Ascending aorta (tissue), 2 donors: ENCODE measurements around the gene HAPSTR1. TPM values are rescaled to one million over a fixed set of nuclear protein-coding genes. Genes with fewer than 3 reads are reported as not detected.

Source experiments
- DNase-seq, 2 donors: peaks; one replicate each; pipeline ENCODE4 v3.0.0-alpha.2; 2019; ENCODE audit warnings: low spot score in 2 of 2
- H3K27ac ChIP-seq, 2 donors: fragments of 200-600 bp; sonication (generic); one replicate each; pipeline ENCODE4 v1.5.1; 2016 to 2017; ENCODE audit warnings: mild to moderate bottlenecking in 1 of 2
- H3K27me3 ChIP-seq: fragments of 200-600 bp; sonication (generic); one replicate; pipeline ENCODE4 v1.5.1; 2017
- H3K36me3 ChIP-seq, 2 donors: fragments of 200-600 bp; sonication (generic); one replicate each; pipeline ENCODE4 v1.5.1; 2016
- H3K4me1 ChIP-seq, 2 donors: fragments of 200-600 bp; sonication (generic); one replicate each; pipeline ENCODE4 v1.5.1; 2016 to 2017; ENCODE audit warnings: mild to moderate bottlenecking in 1 of 2
- H3K4me3 ChIP-seq, 2 donors: fragments of 200-600 bp; sonication (generic); one replicate each; pipeline ENCODE4 v1.5.1; 2016 to 2017; ENCODE audit warnings: mild to moderate bottlenecking in 1 of 2
- H3K9me3 ChIP-seq, 2 donors: fragments of 200-600 bp; sonication (generic); one replicate each; pipeline ENCODE4 v1.5.1; 2016
- intact Hi-C: fragments of 100-400 bp; cut with DNase I; formaldehyde crosslinking; loops from one replicate; pipeline ENCODE4 v1.15.1; 2023
- total RNA-seq: library from RNA; depleted of rRNA; stranded (reverse); fragments of >200 nt; gene quantifications from one replicate; pipeline ENCODE4 v1.1.0, GENCODE V29; 2016
- TF ChIP-seq, protein P1 (sequence below), 3 experiments: fragments of 200-600 bp in 2 of 3; fragments of 450-650 bp in 1 of 3; sonication (generic) in 2 of 3; IDR thresholded peaks; one replicate each; pipeline ENCODE4 v1.5.1; 2016 to 2019; ENCODE audit warnings: antibody characterized with exemption in 3 of 3, mild to moderate bottlenecking in 1 of 3, moderate library complexity in 1 of 3

HAPSTR1 gene
- total RNA-seq, 1 donor from 2014 or later: 22.0 TPM

DNA sequence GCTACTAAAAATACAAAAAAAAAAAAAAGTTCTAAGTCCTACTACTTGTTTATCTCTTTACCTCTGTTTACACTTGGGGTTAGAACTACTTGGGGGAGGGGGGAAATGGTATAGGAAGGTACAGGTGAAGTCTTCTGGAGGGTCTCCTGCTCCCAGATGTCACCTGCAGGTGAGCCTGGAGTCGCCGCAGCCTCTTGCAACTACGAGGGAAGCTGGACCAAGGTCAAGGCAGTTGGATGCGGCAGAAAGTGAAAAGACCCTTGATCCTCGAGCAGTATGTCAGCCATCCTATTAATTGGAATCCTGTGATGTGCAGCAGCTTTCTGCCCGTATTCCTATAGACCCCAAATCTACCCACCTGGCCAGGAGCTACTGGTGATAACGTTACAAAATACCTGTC, 33.0 kb downstream of the HAPSTR1 start:
- Histone ChIP-seq H3K36me3 (peaks cover 6 to 20% of the 10 kb centered on the region in 2 donors), H3K27ac (no peak overlapping the region), H3K4me1 (peaks cover 14 to 30% of the 10 kb centered on the region in 2 donors), H3K9me3 (no peaks in the 10 kb centered on the region), H3K4me3 (no peak overlapping the region), H3K27me3 (no peaks in the 10 kb centered on the region)
- TF ChIP-seq, protein P1, sequence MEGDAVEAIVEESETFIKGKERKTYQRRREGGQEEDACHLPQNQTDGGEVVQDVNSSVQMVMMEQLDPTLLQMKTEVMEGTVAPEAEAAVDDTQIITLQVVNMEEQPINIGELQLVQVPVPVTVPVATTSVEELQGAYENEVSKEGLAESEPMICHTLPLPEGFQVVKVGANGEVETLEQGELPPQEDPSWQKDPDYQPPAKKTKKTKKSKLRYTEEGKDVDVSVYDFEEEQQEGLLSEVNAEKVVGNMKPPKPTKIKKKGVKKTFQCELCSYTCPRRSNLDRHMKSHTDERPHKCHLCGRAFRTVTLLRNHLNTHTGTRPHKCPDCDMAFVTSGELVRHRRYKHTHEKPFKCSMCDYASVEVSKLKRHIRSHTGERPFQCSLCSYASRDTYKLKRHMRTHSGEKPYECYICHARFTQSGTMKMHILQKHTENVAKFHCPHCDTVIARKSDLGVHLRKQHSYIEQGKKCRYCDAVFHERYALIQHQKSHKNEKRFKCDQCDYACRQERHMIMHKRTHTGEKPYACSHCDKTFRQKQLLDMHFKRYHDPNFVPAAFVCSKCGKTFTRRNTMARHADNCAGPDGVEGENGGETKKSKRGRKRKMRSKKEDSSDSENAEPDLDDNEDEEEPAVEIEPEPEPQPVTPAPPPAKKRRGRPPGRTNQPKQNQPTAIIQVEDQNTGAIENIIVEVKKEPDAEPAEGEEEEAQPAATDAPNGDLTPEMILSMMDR (IDR thresholded peaks at IDR 0.05): no peak
- intact Hi-C loops: no loop called here
- peak in 1 of 2 donors; percentile 40 for DNase-seq

GRCh38 chr16:9124908-9125584, 33.6 kb downstream of the HAPSTR1 start:
- no peaks in the 10 kb centered on the region for H3K27me3 ChIP-seq
- intact Hi-C loops: no loop called here
- H3K4me1 ChIP-seq: peaks cover 14 to 25% of the 10 kb centered on the region in 2 donors
- peaks cover 6 to 20% of the 10 kb centered on the region in 2 donors for H3K36me3 ChIP-seq
- TF ChIP-seq, protein P1 (IDR thresholded peaks at IDR 0.05): no peak
- no peak overlapping the region for H3K4me3 ChIP-seq
- H3K27ac ChIP-seq: no peak overlapping the region
- H3K9me3 ChIP-seq: no peaks in the 10 kb centered on the region
- peak in 1 of 2 donors; percentile 57 for DNase-seq

- Histone ChIP-seq H3K9me3 (no peaks in the 10 kb centered on the region), H3K27ac (no peak overlapping the region), H3K36me3 (peaks cover 3 to 20% of the 10 kb centered on the region in 2 donors), H3K4me3 (no peak overlapping the region), H3K4me1 (peaks cover 14 to 25% of the 10 kb centered on the region in 2 donors), H3K27me3 (no peaks in the 10 kb centered on the region)
- DNase-seq: peak in 1 of 2 donors; percentile 33
- TF ChIP-seq, protein P1 (IDR thresholded peaks at IDR 0.05): no peak
- intact Hi-C loops: no loop called here
Measured at GRCh38 chr16:9125658-9126505, 34.4 kb downstream of the HAPSTR1 start.

- intact Hi-C loops: no loop called here
- Histone ChIP-seq H3K27me3 (no peaks in the 10 kb centered on the region), H3K36me3 (peaks cover 3 to 12% of the 10 kb centered on the region in 2 donors), H3K27ac (peak overlapping the region in 1 of 2 donors; percentile 69), H3K4me3 (no peak overlapping the region), H3K9me3 (no peaks in the 10 kb centered on the region), H3K4me1 (peaks cover 14 to 25% of the 10 kb centered on the region in 2 donors)
- TF ChIP-seq, protein P1 (IDR thresholded peaks at IDR 0.05): no peak
- DNase-seq: no peak
Measured at GRCh38 chr16:9126609-9127008, 35.2 kb downstream of the HAPSTR1 start.

GRCh38 chr16:9128346-9129342, 37.2 kb downstream of the HAPSTR1 start:
- intact Hi-C loops: no loop called here
- Histone ChIP-seq H3K4me3 (no peak overlapping the region), H3K9me3 (no peaks in the 10 kb centered on the region), H3K4me1 (peaks cover 13 to 19% of the 10 kb centered on the region in 2 donors), H3K36me3 (peaks cover 3% of the 10 kb centered on the region in 2 donors), H3K27me3 (no peaks in the 10 kb centered on the region), H3K27ac (peak overlapping the region in 1 of 2 donors; percentile 69)
- TF ChIP-seq, protein P1 (IDR thresholded peaks at IDR 0.05): no peak
- peak in 1 of 2 donors; percentile 48 for DNase-seq
